ENCODE results near the gene ZFYVE9. TPM values are rescaled to one million over a fixed set of nuclear protein-coding genes. Genes with fewer than 3 reads are reported as not detected.

The ZFYVE9 gene
- total and polyA plus RNA-seq, 2 donors from 2014 or later, result 10.5 to 18.9 TPM

DNA sequence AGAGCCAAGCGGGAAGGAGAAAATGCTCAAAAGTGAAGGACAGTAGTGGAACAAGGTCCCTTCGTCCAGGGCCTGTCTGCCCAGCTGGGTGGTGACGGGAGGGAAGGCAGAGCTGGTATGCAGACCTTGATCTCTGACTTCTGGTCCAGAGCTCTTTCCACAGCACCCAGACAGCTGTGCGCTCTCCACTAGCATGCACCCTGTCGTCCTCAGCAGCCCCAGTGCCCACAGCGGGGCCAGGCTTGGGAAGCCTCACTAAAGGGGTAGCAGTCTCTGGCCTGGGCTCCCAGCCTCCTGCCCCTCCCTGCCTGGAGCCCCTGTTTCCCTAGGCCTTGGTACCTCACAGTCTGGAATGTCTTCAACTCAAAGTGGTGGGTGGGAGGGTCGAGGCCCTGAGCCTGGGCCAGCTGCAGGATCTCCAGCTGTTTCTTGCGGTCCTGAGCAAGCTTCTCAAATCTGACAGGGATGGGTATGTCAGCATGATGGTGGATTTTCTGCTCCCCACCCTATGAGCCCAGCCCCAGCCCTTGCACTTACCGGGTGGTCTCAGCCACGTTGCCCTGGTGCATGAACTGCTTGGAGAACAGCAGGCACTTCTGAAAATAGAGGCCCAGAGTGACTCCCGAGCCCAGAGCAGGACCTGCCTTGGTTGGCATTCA, 214.1 kb downstream of the ZFYVE9 start:
- no peak overlapping the region for H3K9ac ChIP-seq (ENCODE audit: low read length in 3 of 3)
- TF ChIP-seq CTCF (IDR thresholded peaks at IDR 0.05; ENCODE audit: borderline replicate concordance, extremely low read depth, insufficient read depth), result no peak
- peaks cover 13 to 83% (median 62%) of the 10 kb centered on the region in 3 donors for H3K36me3 ChIP-seq (ENCODE audit: control insufficient read depth in 2 of 3, insufficient read depth in 3 of 3, low read length in 3 of 3)
- no peaks in the 10 kb centered on the region for H3K4me1 ChIP-seq (ENCODE audit: control insufficient read depth in 2 of 3, insufficient read depth in 2 of 3, low read depth in 1 of 3, low read length in 3 of 3)
- DNase-seq, result no peak
- no peak overlapping the region for H3K27ac ChIP-seq (ENCODE audit: low read depth in 2 of 2, low read length in 2 of 2)
- H3K9me3 ChIP-seq (ENCODE audit: control insufficient read depth in 2 of 3, insufficient read depth in 1 of 3, low read length in 3 of 3), result no peaks in the 10 kb centered on the region
- FAIRE-seq, result no peak
- no peaks in the 10 kb centered on the region for H3K27me3 ChIP-seq (ENCODE audit: control insufficient read depth, insufficient read depth, low read length)
- intact Hi-C loops (cut with DNase I), result no loop called here
- H3K4me3 ChIP-seq (ENCODE audit: low read length in 3 of 3), result no peak overlapping the region

DNA sequence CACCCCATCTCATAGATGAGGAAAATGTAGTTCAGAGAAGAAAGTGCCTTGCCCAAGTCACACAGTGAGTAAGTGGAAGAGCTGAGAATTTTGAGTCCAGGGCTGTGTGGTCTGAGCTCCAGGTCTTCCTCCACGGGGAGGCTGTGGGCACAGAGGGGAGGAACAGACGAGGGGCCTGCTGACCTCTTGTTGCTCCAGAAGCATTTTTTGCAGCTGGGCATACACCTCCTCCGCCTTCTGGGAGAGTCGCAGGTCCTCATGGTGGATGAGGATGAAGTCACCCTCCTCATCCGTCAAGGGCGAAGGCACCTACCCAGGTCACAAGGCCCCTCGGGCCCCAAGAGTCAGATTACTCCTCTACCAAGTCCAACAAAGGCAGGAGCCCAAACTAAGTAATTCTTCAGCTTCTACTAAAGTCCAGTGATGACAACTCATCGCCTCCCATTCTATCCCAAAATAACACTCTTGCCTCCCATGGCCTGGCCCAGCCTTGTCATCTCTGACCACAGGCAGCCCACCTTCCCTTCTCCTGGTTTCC, 215.0 kb downstream of the ZFYVE9 start:
- intact Hi-C loops (cut with DNase I), result no loop called here
- DNase-seq (no peak), FAIRE-seq (no peak)
- Histone ChIP-seq H3K9me3 (ENCODE audit: control insufficient read depth in 2 of 3, insufficient read depth in 1 of 3, low read length in 3 of 3) (no peaks in the 10 kb centered on the region), H3K36me3 (ENCODE audit: control insufficient read depth in 2 of 3, insufficient read depth in 3 of 3, low read length in 3 of 3) (peaks cover 13 to 92% (median 67%) of the 10 kb centered on the region in 3 donors), H3K4me3 (ENCODE audit: low read length in 3 of 3) (no peak overlapping the region), H3K27ac (ENCODE audit: low read depth in 2 of 2, low read length in 2 of 2) (no peak overlapping the region), H3K27me3 (ENCODE audit: control insufficient read depth, insufficient read depth, low read length) (no peaks in the 10 kb centered on the region), H3K9ac (ENCODE audit: low read length in 3 of 3) (no peak overlapping the region), H3K4me1 (ENCODE audit: control insufficient read depth in 2 of 3, insufficient read depth in 2 of 3, low read depth in 1 of 3, low read length in 3 of 3) (no peaks in the 10 kb centered on the region)
- no peak for TF ChIP-seq CTCF (IDR thresholded peaks at IDR 0.05; ENCODE audit: borderline replicate concordance, extremely low read depth, insufficient read depth)

GRCh38 chr1:52357397-52357796, 215.5 kb downstream of the ZFYVE9 start:
- DNase-seq (no peak), FAIRE-seq (no peak)
- H3K4me3 ChIP-seq (ENCODE audit: low read length in 3 of 3), result no peak overlapping the region
- intact Hi-C loops (cut with DNase I), result no loop called here
- H3K9me3 ChIP-seq (ENCODE audit: control insufficient read depth in 2 of 3, insufficient read depth in 1 of 3, low read length in 3 of 3), result no peaks in the 10 kb centered on the region
- peaks cover 13 to 97% (median 71%) of the 10 kb centered on the region in 3 donors for H3K36me3 ChIP-seq (ENCODE audit: control insufficient read depth in 2 of 3, insufficient read depth in 3 of 3, low read length in 3 of 3)
- H3K9ac ChIP-seq (ENCODE audit: low read length in 3 of 3), result no peak overlapping the region
- H3K27ac ChIP-seq (ENCODE audit: low read depth in 2 of 2, low read length in 2 of 2), result no peak overlapping the region
- no peaks in the 10 kb centered on the region for H3K27me3 ChIP-seq (ENCODE audit: control insufficient read depth, insufficient read depth, low read length)
- no peaks in the 10 kb centered on the region for H3K4me1 ChIP-seq (ENCODE audit: control insufficient read depth in 2 of 3, insufficient read depth in 2 of 3, low read depth in 1 of 3, low read length in 3 of 3)
- TF ChIP-seq CTCF (IDR thresholded peaks at IDR 0.05; ENCODE audit: borderline replicate concordance, extremely low read depth, insufficient read depth), result no peak
